Mammary epithelial cell (primary cell): ENCODE results near the gene CDK11B.
"Not testable (repeated sequence)": the region's sequence is repeated elsewhere in the genome, so short reads cannot be mapped to it uniquely, and the experiment has no call there.

Source experiments
- EZH2 ChIP-seq: IDR thresholded peaks from 2 replicates; pipeline ENCODE4 v1.6.1; 2012; ENCODE audit warnings: low read length, inconsistent platforms, borderline replicate concordance
- TF ChIP-seq, protein P1 (sequence below), 2 donors: IDR thresholded peaks in 1 of 2; conservative IDR thresholded peaks in 1 of 2; 2 replicates each; pipeline ENCODE4 v1.5.1; 2011 to 2012; ENCODE audit warnings: inconsistent platforms in 2 of 2, low read length in 2 of 2, mild to moderate bottlenecking in 2 of 2, control low read depth in 1 of 2, low read depth in 1 of 2; ENCODE audit not compliant: insufficient read depth in 1 of 2; ENCODE audit errors: extremely low read depth in 1 of 2

- TF ChIP-seq, protein P1, sequence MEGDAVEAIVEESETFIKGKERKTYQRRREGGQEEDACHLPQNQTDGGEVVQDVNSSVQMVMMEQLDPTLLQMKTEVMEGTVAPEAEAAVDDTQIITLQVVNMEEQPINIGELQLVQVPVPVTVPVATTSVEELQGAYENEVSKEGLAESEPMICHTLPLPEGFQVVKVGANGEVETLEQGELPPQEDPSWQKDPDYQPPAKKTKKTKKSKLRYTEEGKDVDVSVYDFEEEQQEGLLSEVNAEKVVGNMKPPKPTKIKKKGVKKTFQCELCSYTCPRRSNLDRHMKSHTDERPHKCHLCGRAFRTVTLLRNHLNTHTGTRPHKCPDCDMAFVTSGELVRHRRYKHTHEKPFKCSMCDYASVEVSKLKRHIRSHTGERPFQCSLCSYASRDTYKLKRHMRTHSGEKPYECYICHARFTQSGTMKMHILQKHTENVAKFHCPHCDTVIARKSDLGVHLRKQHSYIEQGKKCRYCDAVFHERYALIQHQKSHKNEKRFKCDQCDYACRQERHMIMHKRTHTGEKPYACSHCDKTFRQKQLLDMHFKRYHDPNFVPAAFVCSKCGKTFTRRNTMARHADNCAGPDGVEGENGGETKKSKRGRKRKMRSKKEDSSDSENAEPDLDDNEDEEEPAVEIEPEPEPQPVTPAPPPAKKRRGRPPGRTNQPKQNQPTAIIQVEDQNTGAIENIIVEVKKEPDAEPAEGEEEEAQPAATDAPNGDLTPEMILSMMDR (conservative IDR thresholded peaks at IDR 0.05 in 1 of 2, IDR thresholded peaks at IDR 0.05 in 1 of 2; ENCODE audit: extremely low read depth in 1 of 2, insufficient read depth in 1 of 2, low read depth in 1 of 2, low read length in 2 of 2): not testable (repeated sequence)
- not testable (repeated sequence) for TF ChIP-seq EZH2
Measured at GRCh38 chr1:1704284-1704957, 45.6 kb upstream of the CDK11B start.
